HuH-7 (cell line): Measurements from ENCODE around the gene ENAH.

Experiments used
- DNase-seq: peaks from one replicate; pipeline ENCODE4 v3.0.0; 2011; ENCODE audit warnings: low spot score

The ENAH gene

DNA sequence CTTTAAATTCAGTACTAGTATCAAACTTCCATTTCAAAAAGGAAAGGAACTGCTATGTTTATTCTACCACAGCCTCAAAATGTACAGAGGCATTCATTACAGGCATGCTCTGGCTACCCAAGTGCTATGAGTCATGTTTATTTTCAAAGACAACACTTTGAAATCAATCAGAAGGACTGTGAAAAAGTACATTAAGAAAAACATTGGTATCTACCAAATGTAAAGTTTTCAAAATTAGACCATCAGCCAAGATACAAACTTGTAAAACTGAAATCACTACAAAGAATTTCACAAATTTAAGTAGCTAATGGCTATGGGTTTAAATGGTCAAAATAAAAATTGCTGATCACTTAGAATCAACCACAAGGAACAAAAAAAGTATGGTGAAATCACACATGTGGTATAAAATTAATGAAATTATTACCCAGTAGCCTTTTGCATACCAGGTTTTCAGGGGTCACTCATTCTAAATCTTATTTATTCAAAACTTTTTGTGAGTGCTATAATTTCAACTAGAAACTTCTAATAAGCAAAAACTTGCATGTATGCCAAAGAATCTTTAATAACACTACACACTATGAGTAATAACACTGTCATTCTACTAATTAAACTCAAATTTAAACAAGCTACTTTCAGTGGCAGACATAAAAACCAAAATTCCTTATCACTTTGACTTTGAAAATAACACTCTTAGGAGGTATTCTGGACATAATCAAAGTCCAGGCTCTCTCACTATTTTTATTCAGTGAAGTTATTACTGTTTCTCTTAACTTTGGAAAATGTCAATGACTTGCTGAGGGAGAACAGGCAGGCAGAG lies 49.2 kb downstream of the ENAH start:
- DNase-seq = peak; percentile 44

DNA sequence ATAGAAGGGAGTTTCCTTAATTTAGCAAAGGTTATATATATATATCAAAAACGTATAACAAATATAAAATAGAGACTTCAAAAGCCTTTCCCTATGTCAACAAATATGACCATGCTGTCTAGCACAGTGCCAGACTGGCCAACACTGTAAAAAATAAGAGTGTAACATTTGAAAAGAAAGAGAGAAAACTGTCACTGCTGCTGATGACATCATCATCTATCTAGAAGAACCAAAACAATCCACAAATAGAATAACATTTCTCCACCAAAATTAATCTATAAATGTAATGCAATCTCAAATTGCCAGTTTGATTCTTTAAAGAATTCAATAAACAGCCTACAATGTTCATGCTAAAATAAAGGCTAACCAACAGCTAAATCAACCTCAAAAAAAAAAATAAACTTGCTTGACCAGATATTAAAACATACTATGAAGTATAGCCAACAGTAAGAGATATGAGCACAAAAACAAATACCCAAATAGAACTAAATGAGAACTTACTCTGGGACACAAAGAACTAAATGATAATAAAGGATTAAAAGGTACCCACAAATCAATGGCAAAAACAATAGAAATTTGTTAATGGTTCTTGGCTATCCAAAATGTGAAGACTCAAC lies 50.2 kb downstream of the ENAH start:
- DNase-seq = no peak

DNA sequence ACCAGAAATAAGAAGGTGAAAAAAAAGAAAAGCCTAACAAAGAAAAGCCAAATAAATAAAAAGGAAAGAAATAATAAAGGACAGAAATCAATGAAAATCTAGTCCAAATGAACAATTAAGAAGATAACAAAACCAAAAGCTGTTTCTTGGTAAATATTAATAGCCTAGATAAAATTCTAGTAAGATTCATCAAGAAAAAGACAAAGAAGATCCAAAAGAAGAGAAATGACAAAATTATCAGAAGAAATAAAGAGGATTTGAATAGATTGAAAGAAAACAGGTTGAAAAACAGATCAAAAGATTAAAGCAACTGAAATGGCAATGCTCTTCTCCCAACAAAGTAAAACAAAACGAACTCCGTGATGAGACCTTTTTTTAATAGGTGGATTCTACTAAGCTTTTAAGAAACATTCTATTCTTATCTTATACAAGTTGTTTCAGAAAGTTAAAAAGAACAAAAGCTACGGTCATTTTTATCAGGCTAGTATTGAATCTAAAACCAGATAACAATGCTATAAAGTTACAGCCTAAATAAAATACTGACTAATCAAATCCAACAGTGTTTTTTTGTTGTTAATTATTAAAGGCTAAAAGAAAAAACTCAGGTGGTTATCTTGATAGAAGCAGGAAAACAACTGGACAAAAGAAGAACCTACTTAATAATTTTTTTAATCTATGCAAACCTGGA lies 50.9 kb downstream of the ENAH start:
- no peak for DNase-seq

DNA sequence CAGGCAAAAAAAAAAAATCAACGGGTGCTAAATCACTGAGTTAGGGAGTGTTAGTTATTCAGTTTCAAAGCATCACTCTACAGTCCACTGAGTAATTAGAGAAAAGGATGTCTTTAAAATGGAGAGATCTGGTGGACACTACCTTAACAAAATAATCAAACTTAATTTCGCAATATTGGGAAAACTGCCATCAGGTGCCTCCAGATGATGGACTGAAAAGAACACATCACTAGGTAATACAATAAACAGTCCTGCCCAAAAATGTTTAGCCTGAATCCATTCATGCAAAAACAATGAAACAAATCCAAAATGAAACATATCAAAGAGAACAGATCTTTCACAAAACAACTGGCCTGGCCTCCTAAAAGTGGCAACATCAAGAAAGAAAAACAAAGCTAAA lies 54.1 kb downstream of the ENAH start:
- DNase-seq = no peak

DNA sequence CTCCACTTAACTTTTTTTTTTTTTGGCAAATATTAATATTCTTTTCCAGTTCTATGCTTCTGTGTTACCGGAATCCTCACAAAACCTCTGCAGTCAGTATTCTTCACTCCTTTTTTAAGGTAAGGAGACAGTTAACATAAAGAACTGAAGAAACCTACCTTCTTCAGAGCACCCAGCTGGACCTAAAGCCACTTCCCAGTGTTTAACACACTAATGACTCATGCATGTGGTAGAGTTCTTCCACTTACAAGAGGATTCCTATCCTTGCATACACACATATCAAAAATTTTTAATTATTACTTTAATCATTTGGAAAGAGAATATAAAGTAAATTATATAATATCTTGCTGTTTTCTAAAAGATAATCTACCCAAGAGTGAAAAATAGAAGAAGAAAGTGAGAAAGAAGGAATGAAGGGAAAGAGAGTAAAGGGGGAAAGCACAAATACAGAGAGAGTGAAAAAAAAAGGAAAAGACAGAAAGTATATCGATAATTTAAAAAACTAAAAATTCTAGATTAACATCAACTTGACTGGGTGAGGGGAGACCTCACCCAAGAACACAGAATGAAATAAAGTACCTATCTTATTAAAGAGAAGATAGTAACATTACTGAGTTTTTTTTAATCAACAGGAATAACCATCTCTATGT lies 54.9 kb downstream of the ENAH start:
- no peak for DNase-seq

DNA sequence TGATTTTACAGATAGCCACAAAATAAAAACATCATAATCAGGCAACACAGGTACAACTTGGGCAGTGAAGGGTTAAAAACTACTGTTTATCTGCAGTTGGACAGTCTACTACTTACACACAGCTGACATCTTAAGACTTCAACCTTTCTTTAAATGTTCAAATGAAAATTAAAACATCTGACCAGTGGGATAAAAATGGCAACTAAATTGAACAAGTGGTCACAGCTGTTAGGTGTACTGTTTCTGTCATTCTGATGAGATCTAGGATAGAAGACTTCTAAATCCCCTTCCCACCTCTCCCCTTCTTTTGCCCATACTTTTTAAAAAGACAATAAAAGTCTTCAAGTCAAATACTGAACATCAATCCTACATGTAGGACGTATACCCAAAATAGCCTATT lies 56.2 kb downstream of the ENAH start:
- no peak for DNase-seq

DNA sequence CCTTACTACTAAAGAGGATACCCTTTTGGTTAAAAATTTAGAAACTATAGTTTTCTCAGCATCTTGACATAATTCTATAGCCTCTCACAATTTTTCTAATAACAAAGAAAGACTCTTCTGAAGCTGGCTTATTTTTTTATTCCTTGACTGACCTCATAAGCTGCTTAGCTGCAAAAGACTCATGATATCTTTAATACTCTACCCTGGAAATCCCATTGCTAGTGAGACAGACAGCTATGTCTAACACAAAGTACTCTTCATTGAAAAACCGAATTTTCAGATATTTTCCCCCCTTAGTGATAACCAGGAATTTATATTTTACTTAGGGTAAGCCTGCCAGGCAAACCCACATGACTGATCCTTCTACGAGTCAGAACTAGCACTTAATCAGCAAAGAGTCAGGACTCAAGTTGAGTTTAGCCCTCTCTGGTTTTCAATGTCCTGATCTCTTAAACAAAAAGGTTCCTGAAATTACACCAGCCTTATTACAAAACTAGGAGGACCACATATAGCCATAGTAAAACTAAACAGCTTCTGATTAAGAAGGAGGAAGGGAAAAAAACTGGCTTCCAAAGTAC lies 56.9 kb downstream of the ENAH start:
- DNase-seq = no peak

DNA sequence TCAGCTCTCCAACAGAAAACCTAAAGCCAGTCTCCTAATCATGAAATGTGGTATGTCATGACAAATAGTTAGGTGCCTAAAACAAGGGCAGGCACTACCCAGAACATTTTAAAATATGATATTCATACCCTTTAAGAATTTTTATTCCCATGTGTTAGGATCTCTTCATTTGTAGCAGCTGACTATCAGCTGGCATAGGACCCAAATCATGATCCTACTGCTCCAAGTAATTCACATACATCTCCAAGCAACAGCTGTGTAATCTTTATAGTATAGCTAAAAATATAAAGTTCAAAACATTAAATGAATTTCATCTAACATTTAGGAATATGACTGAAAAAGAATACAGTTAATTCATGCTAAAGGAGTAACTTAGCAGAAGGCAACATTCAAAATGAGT lies 57.5 kb downstream of the ENAH start:
- DNase-seq = no peak

DNA sequence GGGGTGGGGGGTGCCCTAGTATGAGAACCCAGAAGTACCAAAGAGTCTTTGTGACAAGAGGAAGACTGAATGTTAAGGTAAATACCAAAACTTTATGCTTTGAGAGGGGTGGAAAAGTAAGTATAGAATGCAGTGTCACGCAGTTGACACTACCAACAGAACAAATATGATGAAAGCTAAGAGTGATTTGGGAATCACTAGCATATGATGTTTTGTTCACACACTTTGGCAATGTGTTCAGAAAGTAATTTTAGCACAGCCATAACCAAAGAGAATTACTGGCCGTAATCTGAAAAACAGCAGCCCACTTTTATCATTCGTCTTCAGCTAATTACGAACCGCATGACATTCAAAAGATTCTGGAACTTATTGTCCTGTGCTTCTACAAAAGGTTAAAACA lies 59.5 kb downstream of the ENAH start:
- DNase-seq = no peak

DNA sequence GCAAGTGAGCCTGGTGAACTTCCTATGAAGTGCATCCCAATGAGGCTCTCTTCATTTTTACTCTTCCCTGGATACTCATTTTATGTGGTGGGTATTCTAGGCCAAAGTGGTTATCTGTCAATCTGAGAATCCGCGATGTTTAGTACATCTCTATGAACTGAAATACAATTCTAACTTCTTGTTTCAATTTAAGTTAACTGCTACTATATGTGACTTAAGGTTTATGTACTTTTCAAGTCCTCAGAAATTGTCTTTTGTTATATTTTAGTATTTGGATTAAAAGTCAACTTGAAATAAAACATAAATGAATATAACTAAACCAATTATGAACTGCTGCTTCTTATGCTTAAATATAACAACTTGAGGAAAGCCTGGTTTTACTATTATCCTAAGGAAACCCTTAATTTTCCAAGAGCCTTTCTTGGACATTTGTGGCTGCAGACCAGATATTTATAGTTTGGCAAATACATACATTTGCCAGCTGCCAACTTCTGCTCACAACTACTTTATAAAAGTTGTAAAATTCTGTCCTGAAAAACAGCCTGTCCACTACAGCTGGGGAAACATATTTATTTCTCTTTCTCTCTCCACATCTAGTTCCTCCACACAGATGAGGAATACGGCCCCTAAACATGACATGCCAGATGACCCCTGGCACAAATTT lies 60.4 kb downstream of the ENAH start:
- DNase-seq = no peak

DNA sequence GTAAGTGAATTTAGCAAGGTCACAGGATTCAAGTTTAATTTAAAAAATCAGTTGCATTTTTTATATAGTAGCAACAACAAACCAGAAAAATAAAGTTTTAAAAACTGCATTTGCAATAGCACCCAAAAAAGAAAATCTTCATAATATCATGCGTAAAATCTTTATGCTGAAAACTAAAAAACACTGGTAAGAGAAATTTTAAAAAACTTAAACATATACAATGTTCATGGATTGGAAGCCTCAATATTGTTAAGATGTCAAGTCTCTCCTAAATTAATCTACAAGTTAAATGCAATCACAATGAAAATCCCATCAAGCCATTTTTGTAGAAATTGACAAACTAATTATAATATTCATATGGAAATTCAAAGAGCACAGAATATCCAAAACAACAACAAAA lies 65.6 kb downstream of the ENAH start:
- no peak for DNase-seq

DNA sequence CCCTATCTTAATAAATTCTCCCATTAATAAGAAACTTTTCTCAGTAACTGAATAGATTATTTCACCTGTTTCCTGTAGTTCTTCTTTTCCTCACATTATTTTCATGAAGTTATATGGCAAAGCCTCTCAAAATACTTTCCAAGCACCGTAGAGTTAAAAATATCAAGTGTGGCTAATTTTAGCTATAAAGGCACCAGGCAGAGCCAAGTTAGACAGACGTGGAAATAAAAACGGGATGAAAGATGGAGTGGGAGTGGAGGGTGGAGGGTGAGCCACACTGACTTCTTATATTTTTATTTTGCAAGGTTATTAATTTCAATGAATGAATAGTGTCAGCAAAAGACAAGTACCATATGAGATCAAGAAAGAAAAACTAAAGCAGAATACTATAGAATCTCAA lies 71.7 kb downstream of the ENAH start:
- no peak for DNase-seq

DNA sequence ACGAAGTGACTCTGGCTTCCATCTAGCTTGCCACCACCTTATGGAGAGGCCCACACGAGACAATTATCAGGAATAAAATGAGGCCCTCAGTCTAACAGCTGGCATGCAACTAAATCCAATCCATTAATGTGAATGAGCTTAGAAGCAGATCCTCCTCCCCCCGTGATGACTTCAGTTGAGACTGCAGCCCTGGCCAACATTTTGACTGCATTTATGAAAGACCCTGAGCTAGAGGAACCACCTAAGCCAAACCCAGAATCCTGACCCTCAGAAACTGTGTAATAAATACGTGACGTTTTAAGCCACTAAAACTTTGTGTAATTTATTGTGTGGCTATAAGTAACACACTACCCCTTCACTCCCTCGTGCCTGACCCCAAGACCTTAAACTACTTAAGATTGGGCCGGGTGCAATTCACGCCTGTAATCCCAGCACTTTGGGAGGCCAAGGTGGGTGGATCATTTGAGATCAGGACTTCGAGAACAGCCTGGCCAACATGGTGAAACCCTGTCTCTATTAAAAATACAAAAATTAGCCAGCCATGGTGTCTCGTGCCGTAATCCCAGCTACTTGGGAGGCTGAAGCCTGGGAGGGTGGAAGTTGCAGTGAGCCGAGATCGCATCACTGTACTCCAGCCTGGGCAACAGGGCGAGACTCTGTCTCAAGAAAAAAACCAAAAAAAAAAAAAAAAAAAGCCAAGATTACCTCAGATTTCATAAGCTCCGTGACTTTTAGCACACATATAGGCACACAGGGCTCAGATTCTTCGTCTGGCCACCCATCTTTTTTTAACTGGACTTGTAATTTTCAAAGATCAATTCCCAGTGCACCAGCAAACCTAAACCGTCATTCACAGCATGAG lies 72.5 kb downstream of the ENAH start:
- DNase-seq = no peak

DNA sequence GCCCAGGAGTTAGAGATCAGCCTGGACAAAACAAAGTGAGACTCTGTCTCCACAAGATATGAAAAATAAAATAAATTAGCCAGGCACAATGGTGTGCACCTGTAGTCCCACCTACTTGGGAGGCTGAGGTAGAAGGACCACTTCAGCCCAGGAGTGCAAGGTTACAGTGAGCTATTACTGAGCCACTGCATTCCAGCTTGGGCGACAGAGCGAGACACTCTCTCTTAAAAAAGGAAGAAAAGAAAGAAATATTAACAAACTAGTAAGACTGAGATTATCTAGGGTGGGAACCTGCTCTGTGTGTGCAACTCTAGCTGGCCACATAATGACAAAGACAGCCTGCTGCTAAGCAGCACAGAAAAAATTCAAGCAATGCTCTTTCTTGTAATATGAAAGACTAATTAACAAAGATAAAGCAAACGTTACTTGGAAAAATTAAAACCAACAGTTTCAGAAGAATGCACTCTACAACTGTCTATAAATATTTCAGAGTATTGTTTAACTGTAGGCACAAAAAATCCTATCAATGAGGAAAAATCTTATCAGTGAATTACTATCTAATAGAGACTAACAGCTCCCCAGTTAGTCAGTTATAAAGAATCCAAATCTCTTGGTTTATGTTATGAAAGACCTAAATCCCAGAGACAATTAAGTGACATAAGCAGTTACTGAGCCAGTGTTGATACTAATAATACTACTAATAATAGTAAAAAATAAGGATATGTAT lies 74.5 kb downstream of the ENAH start:
- no peak for DNase-seq

DNA sequence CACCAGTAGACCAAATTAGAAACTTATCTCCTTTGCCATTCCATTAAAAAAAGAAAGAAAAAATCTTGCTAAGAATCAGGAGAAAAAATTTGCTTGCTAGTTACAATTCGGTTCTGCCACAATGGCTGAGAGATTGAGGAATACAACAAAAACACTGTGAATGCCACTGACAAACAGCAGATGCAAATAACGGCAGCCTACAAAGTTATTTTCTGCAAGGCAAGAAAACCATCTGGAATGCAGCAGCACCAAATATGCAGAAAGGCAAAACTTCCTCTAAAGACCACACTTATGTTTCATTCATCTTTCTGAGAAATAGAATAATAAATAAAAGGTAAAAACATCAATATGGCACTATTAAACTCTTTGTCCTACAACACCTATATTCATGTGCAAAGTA lies 75.7 kb downstream of the ENAH start:
- DNase-seq = no peak

DNA sequence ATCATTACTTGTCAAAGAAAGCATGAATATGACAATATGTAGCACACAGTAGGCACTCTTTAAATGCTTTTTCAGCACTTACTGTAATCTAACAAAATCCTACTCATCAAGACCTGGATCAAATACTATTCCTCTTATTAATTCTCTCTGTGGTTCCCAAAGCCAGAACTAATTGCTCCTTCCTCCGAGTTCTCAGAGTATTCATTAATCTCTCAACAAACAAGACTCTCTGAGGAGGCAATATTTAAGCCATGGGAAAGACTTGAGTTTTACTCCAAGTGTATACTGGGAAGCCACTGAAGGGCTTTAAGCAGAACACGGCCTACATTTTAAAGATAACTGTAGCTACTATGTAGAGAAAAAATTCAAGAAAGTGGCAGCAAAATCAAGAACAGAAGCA lies 79.7 kb downstream of the ENAH start:
- DNase-seq = no peak

DNA sequence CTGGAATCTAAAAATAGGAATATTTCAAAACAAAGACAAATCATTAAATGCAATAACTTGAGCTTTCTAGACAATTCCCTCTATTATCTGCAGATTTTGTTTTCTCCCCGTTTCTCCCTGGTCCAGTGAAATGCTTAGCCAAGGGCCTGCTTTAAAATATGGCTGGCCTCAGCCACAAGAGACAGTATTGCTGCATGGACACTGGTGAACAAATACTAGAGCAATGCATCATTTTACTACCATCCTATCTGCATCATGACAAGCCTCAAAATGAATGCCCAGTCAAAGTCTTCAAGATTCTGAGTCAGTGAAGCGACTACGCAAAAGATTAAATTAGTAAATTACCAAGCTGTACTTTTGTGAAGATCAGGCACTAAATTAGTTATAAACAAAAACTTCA lies 80.5 kb downstream of the ENAH start:
- peak; percentile 13 for DNase-seq

DNA sequence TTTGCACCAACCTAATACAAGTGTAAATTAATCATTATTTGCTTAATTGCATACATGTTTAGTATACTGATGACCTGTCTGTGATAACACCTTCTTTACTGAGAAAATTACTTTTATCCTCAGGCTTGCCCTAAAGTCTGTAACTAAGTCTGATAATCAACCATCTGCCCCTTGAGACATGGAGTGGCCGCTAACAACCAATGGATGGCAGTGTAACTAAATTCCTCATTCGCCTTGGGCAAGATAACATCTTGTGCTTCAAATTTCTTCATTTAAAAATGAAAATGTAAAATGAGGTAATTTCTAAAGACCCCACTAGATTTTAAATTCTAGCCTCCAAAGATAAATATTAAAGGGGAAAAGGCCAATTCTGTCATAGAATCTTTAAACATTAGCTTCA lies 85.1 kb downstream of the ENAH start:
- peak; percentile 14 for DNase-seq

DNA sequence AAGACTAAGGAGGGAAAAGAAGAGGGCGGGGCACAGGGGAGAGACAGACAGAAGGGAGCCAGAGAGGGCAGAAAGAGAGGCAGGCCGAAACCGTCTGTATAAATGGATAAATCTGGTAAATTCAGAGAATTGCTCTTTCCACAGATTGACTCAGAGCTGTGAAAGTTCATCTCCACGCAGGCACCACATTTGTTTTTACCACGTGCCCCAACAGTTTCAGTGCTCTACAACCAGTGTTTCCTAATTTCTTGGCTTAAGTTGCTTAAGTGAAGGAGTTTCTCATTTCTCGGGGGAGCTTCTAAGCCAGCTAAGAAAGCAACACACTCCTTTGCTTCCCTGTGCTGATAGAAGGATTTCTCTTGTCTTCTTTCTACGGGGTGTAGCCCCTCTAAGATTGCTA lies 87.1 kb downstream of the ENAH start:
- DNase-seq = no peak

DNA sequence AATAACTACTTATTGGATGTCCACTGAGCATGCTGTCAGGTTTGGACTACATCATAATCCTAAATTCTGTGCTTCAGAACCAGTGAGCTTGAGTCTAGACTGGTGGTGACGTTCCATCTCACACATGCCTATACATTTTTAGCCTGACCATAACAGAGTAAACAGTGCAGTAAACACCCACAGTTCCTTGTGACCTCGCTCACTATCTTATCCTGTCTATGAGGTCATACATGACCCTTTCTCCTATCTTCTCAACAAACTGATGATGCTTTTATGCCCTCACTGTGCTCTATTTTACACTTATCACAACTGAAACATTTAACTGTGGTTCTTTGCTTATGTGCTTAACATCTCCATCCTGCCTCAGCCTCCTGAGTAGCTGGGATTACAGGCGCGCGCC lies 91.2 kb downstream of the ENAH start:
- no peak for DNase-seq
